Stimulated activated CD8-positive, alpha-beta memory T cell treated with anti-CD3 and anti-CD28 coated beads, Interleukin-15, amount 100 ng/mL, for 1 hour (primary cell): ENCODE results near the gene NRXN3.

ENCODE experiments used
- DNase-seq: peaks from one replicate; pipeline ENCODE4 v3.0.0-alpha.2; 2020; ENCODE audit warnings: low read depth

Gene NRXN3

GRCh38 chr14:79829405-79830166 lies 1659.4 kb downstream of the NRXN3 start:
- DNase-seq = no peak

DNA sequence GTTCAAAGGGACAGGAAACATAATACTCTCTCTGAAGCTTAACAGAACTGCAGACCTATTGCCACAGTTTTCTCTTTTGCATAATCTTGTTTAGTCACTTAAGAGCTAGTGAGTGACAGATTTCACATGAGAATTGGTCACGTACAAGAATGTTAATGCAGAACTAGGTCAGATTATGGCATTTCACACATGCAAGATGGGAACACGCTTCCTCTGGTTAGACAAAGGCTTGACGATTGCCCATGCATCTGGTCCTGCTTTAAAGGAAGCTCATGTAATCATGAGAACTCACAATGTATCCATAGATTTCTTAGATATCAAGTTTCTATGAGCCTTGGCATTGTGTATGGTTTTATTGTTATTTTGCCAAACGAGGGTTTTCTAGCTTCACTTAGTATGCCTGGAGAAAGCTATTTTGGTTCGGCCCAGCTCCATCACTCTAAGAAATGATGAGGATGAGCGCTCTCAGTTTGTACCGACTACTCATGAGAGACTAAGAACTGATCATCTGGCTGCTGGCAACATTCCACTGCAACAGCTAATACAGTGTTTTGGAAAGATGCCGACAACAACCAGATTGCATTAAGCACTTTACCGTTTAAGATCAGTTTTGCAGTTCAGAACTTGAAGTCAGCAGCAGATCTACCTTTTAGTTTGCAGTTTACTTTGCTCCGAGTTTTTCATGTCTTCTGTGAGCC lies 1661.2 kb downstream of the NRXN3 start:
- no peak for DNase-seq

DNA sequence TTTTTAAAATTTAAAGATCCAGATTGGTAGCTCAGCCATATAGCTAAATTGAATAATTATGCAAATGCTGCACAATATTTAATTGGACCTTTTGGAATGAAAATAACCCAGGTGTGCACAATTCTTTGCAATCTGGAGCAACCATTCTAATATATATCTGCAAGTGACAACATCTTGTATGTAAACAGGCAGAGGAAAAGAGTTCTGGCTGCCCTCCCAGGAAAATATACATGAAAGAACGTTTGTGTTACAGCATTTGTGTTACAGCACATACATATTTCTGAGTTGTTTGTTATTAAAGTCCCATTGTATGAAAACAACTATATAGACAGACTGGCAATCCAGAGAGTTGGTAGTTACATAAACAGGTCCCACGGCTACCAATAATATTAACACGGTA lies 1663.6 kb downstream of the NRXN3 start:
- DNase-seq = no peak

DNA sequence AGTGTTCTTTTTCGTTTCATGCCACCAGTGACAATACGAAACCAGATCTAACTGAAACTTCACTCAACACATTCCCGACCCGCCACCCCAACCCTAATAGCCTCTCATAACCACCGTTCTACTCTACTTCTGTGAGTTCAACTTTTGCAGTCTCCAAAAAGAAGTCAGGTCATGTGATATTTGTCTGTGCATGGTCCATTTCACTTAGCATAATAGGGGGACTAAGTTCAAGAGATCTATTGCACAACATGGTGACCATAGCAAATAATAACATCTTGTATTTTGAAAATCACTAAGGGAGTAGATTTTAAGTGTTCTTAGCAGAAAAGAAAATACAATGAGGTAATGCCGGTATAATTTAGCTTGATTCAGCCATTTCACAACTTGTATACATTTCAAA lies 1664.7 kb downstream of the NRXN3 start:
- DNase-seq = no peak

GRCh38 chr14:79836577-79836976 lies 1666.4 kb downstream of the NRXN3 start:
- DNase-seq = no peak

- DNase-seq = no peak
These were observed 1667.5 kb downstream of the NRXN3 start for GRCh38 chr14:79837699-79838098.

DNA sequence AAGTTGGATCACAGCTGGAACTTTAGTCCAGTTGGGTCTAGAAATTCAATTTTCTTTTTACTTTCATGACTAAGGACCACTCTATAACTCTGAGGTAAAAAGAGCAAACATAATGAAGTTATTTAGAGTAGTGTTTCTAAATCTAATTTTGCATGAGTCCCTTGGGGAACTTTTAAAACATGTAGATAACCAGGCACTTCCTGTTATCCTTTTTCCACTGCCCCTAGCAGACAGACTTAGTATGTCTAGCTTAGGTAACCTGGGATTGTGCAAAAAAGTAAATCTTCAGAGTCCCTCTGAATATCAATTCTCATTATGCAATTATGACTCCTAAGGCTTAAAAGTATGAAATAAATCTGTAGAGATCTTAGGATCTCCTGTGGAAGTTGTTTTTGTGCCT lies 1669.9 kb downstream of the NRXN3 start:
- DNase-seq = no peak

- DNase-seq = no peak
These were observed 1670.7 kb downstream of the NRXN3 start for GRCh38 chr14:79840831-79841230.

- no peak for DNase-seq
These were observed 1671.3 kb downstream of the NRXN3 start for GRCh38 chr14:79841433-79841832.

GRCh38 chr14:79842270-79842669 lies 1672.1 kb downstream of the NRXN3 start:
- DNase-seq = no peak

GRCh38 chr14:79852950-79853744 lies 1683.0 kb downstream of the NRXN3 start:
- DNase-seq = no peak

DNA sequence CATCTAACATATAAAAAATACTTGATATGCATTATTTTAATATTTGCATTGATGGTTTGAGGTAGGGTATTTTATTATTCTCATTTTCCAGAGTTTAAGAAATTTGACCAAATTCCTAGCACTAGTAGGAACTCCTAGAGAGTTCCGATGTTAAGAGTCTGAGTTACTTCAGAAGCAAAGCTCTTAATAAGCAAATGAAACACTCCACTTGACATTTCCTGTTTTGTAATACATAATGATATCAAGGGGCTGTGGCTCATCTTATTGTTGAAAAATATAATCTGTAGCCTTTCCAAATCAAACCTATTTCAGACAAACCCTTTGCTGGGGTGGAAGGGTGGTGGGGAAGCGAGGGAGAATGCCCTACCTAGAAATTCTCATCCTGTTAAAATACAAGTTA lies 1685.6 kb downstream of the NRXN3 start:
- DNase-seq = no peak

- DNase-seq = no peak
These were observed 1686.2 kb downstream of the NRXN3 start for GRCh38 chr14:79856381-79856780.

- DNase-seq = no peak
These were observed 1690.9 kb downstream of the NRXN3 start for GRCh38 chr14:79861111-79861510.

DNA sequence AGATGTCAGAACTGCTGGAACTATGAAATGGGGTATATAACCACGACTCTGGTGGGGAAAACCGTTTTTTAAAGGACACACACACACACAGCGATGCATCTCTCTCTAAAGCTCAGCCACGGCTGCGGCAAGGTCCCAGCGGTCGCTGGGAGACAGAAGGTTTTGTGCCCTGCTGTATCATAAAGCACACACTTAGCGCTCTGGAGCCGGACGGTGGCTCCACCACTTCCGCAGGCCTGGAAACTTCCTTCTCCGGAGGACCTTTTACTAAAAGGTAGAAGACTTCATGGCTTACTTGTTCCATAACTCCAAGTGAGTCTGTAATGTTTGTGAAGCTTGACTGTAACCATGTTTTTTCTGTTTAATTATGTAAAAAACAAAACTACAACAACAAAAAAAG lies 1691.9 kb downstream of the NRXN3 start:
- no peak for DNase-seq

GRCh38 chr14:79871136-79871535 lies 1701.0 kb downstream of the NRXN3 start:
- DNase-seq = no peak

DNA sequence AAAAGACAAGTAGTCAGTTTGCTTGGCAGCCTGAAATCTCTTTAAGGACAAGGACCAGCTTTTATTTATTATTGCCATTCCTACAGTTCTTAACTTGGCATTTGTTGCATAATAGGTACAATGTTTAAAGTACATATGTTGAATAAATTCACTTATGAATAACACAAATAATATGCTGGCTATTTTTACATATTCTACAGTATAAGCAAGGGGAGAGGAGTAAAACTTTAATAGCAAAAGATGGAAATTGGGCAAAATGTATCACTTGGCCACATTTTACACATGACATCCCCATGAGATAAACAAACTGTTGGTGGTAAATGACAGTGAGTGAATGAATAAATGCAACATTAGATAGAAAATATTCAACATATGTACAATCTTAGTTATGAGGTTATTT lies 1708.1 kb downstream of the NRXN3 start:
- no peak for DNase-seq

GRCh38 chr14:79878785-79879184 lies 1708.6 kb downstream of the NRXN3 start:
- DNase-seq = no peak

GRCh38 chr14:79881299-79881698 lies 1711.1 kb downstream of the NRXN3 start:
- DNase-seq = no peak

- no peak for DNase-seq
These were observed 1720.4 kb downstream of the NRXN3 start for GRCh38 chr14:79890527-79890926.

DNA sequence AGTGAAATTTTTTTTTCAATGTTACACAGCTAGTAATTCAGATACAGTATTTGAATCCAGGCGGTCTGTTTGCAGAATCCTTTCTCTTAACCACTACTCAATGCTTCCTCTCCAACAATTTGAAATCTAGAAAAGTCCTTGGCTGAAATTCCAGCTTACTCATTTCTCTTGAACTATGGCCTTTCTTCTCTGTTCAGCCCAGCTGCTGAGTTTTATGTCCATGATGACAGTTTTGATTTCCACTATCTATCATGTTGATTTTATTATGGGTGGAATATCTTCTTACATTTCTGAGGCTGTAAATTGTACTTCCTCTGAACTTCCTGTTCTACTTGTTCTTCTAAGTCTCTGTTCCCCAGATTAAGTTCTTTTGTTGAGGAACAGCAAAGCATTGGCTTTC lies 1725.8 kb downstream of the NRXN3 start:
- DNase-seq = no peak

GRCh38 chr14:79899610-79900009 lies 1729.4 kb downstream of the NRXN3 start:
- no peak for DNase-seq

DNA sequence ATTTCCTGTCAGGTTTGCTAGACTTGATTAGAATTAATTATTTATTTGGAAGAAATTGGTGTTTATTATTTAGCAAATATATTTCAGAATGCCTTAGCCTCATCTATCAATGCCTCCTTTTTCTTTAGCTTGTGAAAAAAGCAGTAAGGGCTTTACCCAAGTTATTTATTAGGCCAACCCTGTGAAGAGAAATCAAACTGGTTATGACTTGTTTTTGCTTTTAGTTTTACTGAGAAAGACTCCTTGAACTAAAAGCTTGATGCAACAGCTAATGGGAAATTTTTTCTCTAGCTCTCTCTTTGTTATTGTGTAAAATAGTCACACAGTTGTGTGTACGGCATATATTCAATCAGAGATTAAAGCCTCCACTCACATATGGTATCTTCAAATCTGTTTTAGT lies 1734.3 kb downstream of the NRXN3 start:
- DNase-seq = no peak
